Retinal pigment epithelial cell (primary cell): ENCODE measurements around the gene HSPA12A.
A peak's percentile ranks its signal among the peaks of the same experiment; 100 is the strongest.
"Not testable (repeated sequence)": the region's sequence is repeated elsewhere in the genome, so short reads cannot be mapped to it uniquely, and the experiment has no call there.

Experiments used
- DNase-seq: peaks from one replicate; pipeline ENCODE4 v3.0.0-alpha.2; 2010; ENCODE audit warnings: low read depth
- H3K4me3 ChIP-seq: 2 replicates; pipeline ENCODE4 v1.5.1; 2011; ENCODE audit warnings: mild to moderate bottlenecking, low read length, control low read depth, moderate library complexity
- CTCF ChIP-seq: conservative IDR thresholded peaks from 2 replicates; pipeline ENCODE4 v1.5.1; 2011; ENCODE audit warnings: low read depth, low read length, control low read depth, inconsistent platforms

Gene HSPA12A

GRCh38 chr10:116713846-116714245 is 28.5 kb downstream of the HSPA12A start:
- DNase-seq = no peak
- H3K4me3 ChIP-seq = no peak overlapping the region
- no peak for TF ChIP-seq CTCF

- no peak overlapping the region for H3K4me3 ChIP-seq
- TF ChIP-seq CTCF = no peak
- DNase-seq = no peak
Observed at GRCh38 chr10:116712989-116713543, 29.3 kb downstream of the HSPA12A start.

- no peak for TF ChIP-seq CTCF
- no peak for DNase-seq
- H3K4me3 ChIP-seq = no peak overlapping the region
Observed at GRCh38 chr10:116712519-116712918, 29.8 kb downstream of the HSPA12A start.

- DNase-seq, H3K4me3 ChIP-seq: not testable (repeated sequence)
Observed at GRCh38 chr10:116711803-116712202, 30.6 kb downstream of the HSPA12A start.

GRCh38 chr10:116710076-116710475 is 32.3 kb downstream of the HSPA12A start:
- TF ChIP-seq CTCF = no peak
- no peak overlapping the region for H3K4me3 ChIP-seq
- no peak for DNase-seq

- TF ChIP-seq CTCF = no peak
- no peak for DNase-seq
- no peak overlapping the region for H3K4me3 ChIP-seq
Observed at GRCh38 chr10:116708877-116709276, 33.5 kb downstream of the HSPA12A start.

- peak; percentile 15 for DNase-seq
- no peak overlapping the region for H3K4me3 ChIP-seq
Observed at GRCh38 chr10:116708391-116708821, 34.0 kb downstream of the HSPA12A start.

More at GRCh38 chr10:116708391-116708821, 34.0 kb downstream of the HSPA12A start:
- TF ChIP-seq CTCF = no peak
